NCI-H345 treated with DMSO at 0.1 percent for 48 hours (cell line): ENCODE measurements around the gene FNBP1.

Experiments
- DNase-seq: peaks from one replicate; lab custom pipeline; 2025; ENCODE audit not compliant: unreplicated experiment; lab: John Stamatoyannopoulos, UW

The FNBP1 gene

DNA sequence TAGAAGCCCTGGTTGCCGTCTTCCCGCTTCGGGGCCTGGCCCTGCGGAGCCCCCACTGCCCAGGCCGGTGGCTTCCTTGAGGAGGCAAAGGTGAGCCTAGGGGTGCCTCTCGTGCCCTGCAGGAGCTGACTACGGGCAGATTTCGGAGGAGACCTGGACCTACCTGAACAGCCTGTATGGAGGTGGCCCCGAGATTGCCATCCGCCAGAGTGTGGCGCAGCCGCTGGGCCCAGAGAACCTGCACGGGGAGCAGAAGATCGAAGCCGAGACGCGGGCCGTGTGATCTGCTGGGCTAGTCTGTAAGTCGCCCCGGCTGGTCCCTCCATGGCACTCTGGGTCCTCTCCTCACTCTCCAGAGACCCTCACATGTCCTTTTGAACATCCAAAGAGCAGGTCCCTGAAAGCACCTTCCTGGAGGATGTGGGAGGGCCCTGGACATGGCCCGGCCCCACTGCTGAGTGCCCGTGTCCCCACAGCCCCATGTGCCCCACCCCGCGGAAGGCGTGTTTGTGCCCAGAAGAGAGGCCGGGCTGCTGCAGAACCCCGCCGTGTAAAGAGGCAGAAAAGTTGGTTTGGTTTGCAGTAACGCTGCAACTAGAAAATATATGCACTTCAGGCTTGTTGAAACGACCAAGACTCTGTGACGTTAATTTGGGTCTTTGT is 162.9 kb downstream of the FNBP1 start:
- no peak for DNase-seq

DNA sequence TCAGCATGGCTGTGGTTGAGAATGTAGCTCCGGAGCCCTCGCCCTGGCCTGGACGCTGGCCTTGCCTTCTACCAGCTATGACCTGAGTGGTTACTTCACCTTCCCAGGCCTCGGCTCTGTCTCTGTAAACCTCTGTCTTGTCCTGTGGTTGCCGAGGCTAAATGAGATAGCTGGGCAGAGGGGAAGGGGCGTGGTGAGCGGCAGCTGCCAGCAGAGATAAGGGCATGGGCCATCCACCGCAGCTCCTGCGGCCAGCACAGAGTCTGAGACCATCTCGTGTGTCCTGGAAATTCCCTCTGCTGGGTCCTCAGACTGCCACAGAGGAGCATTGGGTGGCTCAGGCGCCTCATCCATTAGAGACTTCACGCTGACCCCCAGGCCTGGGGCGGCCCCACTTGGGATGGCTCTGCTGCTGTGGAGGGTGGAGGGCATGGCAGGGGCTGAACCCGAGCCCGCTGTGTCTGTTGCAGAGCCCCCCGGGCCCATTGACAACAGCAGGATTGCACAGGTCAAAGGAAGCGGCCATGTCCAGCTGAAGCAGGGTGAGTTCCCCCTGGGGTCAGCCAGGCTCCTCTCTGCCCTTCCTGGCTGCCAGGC is 163.8 kb downstream of the FNBP1 start:
- no peak for DNase-seq

DNA sequence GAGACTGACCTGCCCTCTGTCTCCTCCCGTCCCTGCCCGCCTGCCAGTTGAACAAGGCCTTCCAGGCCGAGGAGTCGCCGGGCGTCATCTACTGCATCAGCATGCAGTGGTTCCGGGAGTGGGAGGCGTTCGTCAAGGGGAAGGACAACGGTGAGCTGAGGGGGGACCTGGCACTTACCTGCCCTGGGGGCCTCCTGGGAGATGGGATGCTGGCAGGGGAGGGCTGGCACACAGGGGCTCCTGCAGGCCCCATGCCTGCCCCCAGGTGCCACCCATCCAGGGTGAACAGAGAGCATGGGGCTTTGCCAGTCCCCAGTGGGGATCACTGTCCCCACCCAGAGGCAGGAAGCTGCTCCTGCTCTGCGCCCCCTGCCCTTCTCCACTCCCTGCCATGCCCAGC is 164.7 kb downstream of the FNBP1 start:
- DNase-seq, result no peak

DNA sequence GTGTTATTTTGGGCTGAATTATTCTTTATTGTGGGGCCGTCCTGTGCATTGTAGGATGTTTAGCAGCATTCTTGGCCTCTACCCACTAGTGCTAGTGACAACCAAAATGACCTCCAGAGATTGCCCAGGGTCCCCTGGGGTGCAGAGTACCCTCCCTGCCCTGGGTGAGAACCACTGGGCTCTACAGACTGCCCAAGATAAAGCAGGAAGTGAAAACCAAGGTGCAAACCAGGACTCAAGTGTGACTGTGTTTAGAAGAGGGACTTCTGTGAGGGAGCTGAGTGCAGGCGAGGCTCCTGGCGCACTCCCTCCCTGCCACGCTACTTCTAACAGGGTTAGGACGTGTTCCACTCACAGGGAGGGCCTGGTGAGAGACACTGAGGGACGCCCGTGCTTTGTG is 166.2 kb downstream of the FNBP1 start:
- DNase-seq, result no peak

DNA sequence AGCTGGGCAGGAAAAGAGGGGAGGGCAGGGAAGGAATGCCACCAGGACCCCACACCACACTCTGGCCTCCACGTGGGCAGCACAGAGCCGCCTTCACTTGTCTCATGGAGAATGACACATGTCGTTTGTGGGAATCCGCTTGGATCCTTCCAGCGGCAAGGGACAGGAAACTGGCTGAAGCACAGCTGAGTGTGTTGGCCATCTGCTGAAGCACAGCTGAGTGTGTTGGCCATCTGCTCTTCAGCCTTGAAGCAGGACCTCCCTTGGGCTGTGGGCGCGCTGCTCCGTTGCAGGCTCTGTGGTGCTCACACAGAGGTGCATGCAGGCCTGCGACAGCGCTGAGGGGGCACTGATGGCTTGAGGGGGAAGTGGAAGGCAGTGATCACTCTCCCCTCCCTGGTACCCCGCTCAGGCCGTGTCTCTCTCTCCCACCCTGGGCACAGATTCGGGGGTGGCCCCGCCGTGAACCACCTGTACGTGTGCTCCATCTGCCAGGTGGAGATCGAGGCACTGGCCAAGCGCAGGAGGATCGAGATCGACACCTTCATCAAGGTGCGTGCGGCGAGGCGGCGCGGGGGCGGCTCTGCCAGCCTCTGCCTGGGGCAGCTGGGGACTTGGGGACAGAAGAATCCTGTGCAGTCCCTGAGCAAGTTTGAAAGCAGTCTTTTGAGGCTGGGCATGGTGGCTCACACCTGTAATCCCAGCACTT is 167.1 kb downstream of the FNBP1 start:
- no peak for DNase-seq

DNA sequence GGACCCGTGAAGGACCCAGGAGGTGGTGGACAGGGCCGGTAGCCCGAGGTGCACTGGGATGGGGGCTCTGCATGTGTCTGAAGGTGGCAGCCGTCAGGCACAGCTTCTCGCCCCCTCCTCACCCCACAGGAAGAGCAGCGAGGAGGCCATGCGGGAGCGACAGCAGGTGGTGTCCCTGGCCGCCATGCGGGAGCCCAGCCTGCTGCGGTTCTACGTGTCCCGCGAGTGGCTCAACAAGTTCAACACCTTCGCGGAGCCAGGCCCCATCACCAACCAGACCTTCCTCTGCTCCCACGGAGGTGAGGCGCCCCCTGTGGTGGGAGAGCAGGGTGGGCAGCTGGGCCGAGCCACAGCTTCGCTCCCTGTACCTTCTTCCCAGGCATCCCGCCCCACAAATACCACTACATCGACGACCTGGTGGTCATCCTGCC is 167.8 kb downstream of the FNBP1 start:
- no peak for DNase-seq

DNA sequence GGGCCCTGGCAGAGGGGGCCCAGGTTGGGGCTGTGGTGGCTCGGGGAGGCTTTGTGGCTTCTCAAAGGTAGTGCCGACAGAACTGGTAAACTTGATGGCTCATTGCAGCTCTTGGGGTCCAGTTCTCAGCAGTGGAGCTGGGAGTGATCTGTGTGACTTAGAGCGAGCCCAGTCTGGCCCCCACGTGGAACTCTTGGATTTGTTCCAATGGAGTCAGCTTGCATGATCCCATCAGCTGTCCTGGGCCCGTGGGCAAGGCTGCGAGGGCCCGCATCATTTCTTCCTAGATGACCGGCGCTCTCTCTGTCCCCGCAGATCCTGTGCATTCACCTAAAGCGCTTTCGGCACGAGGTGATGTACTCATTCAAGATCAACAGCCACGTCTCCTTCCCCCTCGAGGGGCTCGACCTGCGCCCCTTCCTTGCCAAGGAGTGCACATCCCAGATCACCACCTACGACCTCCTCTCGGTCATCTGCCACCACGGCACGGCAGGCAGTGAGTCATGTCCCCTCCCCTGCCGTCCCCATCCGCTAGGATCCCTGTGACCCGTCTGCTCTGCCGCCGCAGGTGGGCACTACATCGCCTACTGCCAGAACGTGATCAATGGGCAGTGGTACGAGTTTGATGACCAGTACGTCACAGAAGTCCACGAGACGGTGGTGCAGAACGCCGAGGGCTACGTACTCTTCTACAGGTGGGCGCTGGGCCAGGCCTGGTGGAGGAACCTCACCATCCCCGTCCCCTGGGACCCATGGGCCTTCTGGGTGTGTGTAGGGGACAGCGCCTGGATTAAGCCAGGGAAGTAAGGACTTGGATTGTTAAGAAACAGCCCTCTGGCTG is 168.5 kb downstream of the FNBP1 start:
- no peak for DNase-seq

DNA sequence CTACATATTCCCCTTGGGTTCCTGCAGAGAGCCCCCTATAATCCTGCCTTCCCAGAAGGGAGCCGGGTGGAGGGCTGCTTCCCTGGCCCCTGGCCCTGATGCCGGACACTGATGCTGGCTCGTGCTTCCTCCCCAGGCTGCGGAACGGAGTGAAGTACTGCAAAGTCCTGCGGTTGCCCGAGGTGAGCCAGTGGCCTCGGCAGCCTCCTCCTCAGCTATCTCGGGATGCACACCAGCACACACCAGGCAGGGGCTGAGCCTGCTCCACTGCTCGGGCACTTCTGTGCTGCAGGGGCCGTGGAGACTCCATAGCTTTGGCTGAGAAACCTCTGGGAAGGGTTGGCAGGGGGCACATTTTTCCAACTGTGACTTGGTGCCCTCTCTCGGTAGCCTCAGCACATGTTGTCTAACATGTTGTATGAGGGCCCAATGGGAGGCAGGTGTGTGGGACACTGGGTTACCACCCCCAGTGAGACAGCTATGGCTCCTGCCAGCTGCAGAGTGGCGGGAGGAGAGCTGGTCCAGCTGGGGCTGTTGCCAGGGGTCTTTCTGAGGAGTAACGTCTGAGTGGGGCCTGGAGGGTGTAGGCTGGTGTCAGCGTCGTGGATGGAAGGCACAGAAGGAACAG is 169.3 kb downstream of the FNBP1 start:
- no peak for DNase-seq

DNA sequence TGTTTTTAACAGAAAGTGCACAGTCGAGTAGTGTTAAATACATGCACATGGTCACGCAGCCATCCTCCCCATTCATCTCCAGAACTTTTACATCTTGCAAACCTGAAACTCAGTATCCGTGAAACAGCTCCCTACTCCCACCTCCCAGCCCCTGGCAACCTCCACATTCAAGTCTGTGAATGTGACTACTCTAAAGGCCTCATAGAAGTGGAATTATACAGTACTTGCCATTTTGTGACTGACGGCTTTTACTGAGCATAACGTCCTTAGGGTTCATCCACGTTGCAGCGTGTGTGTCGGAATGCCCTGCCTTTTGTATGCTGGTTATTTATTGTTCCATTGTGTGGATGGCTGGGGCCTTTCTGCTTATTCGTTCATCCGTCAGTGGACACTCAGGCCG is 171.9 kb downstream of the FNBP1 start:
- no peak for DNase-seq

DNA sequence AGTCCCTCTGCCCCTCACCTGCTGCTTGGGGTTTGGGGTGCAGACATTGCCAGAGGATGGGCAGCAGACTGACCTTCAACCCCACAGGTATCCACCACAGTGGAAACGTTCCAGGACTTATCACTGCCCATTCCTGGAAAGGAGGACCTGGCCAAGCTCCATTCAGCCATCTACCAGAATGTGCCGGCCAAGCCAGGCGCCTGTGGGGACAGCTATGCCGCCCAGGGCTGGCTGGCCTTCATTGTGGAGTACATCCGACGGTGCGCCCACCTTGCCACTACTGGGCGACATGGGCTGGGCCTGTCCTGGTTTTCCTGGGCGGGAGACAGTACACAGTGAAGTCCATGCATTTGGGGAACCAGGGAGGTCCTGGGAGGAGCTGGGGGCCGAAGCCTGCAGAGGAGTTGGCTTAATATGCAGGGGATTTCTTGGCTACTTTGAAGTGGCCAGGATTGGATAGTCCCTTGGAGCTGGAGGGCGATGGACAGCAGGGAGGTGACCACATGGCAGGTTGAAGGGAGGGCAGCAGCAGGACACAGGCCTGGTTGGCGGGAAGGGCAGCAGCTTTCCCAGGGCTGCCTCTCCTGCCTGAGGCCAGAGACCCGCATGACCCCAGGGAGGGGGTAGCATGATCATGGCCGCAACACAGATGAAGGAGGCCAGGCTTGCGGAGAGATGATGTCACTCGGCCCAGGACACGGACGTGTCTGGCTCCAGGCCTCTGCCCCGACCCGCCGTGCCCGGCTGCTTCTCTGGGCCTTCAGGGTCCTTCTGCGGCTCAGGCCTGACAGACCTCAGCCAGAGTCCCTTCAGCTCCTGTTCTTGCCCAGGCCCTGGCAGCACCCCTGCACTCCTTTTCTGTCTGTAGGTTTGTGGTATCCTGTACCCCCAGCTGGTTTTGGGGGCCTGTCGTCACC is 173.1 kb downstream of the FNBP1 start:
- DNase-seq, result no peak

DNA sequence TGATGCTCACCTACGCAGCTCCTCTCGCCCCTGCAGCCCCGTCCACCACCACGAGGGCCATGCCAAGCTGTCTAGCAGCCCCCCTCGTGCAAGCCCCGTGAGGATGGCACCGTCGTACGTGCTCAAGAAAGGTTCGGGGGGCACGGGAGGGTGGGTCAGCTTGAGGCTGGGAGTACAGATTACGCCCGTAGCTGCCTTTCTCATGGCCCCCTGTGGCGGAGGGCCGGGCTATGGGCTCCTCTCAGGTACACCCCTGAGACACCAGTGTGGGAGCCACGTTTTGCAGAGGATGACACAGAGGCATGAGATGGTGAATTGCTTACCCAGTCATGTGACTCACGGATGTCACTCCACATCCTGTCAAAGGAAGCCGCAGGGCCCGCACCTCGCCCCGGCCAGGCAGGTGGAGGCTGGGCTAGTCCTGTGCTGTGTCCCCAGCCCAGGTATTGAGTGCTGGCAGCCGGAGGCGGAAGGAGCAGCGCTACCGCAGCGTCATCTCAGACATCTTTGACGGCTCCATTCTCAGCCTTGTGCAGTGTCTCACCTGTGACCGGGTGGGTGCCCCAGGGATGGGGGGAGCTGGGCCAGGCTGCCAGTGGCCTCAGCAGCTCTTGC is 174.0 kb downstream of the FNBP1 start:
- DNase-seq, result no peak

DNA sequence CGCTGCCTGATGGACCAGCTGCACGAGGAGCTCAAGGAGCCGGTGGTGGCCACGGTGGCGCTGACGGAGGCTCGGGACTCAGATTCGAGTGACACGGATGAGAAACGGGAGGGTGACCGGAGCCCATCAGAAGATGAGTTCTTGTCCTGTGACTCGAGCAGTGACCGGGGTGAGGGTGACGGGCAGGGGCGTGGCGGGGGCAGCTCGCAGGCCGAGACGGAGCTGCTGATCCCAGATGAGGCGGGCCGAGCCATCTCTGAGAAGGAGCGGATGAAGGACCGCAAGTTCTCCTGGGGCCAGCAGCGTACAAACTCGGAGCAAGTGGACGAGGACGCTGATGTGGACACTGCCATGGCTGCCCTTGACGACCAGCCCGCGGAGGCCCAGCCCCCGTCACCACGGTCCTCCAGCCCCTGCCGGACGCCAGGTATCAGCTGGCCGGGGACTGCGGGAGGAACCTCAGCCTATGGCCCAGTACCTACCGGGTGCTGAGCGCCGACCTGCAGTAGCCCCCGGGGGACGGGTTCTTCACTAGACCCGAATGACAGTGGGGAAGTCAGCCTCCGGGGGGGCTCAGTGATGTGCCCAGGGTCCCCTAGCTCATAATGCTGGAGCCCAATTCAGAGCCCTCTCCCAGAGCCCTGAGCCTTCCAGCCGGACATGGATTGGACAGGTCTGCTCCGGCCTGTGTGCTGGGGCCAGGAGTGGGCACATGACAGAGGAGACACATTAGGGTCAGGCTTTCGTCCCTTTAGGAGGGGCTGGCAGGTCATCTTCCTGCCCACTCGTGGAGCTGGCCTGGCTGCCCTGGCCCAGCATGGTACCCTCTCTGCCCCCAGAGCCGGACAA is 174.7 kb downstream of the FNBP1 start:
- no peak for DNase-seq

DNA sequence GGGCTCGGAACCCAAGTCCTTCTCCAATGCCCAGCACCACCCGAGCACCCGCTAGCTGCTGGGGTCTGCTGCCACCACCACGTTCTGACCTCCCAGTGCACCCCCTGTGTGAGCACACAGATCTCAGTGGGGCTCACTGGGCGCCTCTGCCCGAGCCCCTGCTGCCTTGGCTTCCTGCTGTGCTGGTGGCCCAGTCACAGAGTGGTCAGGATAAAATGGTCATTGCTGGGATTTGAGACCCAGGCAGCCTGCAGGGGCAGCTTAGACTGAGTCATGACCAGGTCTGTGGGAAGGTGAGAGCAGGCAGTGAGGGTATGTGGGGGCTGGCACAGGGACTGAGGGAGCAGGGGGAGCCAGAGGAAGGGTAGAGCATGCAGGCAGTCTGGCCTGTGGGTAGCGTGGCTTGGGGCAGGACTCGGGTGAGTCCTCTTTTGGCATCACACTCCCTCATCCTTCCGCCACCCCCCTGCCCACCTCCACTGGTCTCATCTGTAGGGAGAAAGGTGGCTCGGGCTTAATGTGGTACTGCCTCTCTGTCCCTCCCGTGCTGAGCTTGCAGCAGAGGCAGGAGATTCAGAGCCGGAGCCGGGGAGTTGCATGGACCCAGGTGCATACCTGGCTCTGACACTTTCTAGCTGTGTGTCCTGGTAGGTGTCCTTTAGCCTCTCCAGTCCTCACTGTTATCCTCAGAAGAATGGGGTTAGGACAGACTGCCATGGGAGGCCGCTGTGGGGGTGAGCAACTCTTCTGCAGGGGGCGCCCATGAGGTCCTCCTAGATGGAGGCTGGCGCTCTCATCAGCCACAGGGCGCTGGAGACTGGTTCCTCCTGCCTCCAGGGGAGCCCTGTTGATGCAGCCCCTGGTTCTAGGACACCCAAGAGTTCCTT is 175.6 kb downstream of the FNBP1 start:
- no peak for DNase-seq

DNA sequence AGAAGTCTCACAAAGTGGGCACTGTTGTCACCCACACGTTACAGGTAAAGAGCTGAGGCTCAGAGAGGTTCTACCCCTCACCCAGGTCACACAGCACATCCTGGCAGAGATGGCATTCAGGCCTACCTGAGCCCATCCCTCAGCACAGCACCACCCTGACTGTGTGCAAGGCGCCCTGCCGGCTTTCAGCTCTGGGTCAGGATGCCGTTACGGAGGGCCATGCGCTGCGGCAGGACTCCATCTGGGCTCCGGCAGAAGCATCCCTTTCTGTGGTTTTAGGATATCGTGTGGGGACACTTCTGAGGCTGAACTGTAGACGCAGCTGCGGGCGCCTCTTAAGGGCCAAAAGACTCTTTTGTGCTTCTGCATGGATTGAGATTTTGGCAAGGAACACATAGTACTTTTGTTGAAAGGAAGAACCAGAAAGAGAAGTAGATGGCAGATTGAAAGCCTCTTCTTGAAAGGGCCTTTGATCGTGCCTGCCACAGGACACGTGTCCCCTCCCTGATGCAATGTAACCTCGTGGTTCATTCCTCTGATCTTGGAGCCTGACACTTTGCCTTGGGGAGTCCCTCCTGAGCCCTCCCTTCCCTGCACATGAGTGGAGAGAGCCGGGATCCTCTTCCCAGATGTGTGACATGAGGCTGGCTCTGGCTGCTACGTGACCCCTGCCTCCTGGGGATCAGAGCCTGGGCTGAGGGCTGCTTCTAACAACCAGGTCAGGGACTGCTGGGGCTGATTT is 176.4 kb downstream of the FNBP1 start:
- DNase-seq, result no peak

DNA sequence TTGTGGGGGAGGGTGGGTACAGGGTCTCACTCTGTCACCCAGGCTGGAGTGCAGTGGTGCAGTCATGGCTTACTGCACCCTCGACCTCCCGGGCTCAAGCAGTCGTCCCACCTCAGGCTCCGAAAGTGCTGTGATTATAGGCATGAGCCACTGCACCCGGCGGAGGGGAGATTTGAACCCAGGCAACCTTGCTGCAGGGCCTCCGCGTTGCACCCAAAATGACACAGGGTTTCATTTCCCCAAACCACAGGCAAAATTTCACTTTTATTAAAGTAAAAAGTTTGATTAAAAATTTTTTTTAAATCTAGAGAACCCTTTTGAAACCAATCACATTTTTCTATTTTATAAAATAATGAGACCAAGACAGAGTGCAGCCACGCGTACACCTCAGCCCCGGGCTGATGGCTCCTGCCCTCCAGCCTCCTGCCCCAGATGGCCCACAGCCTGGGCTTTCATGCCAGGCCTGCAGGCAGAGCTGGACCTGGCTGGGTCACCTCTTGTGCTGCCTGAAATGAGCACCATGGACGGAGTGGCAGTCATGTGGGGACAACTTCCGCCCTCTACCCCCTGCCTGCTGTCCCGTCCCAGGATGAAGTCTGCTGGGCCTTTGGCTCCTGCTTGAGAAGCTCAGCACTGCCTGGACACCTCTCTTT is 177.2 kb downstream of the FNBP1 start:
- DNase-seq, result no peak

DNA sequence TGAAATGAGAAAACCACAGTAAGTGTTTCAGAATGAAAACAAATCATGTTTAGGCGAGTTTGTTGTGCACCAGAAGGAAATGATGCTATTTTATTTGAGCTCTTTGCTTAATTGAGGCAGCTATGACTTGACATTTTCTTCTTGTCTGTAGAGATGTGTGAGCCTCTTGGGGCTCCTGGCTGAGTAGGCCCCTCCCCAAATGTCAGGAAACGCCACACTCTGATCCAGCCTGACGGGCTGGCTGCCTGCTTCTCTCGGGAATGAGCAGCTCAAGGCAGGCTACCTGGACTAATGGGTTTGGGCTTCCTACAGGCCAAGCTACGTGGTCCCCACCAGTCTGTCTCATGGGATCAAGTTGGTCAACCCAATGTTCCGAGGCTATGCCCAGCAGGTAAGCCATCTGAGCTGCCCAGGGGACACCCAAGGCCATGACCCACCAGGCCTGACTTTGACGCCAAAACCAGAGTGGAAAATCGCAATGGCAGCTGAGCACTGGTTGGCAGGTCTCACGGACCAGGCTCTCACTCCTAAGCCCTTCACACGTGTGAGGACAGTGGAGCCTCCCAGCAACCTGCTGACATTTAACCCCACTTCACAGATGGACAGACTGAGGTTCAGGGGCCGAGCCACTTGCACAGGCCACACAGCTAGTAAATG is 177.9 kb downstream of the FNBP1 start:
- no peak for DNase-seq
